ENCODE measurements around the gene KLHL25. TPM values are rescaled to one million over a fixed set of nuclear protein-coding genes. Genes with fewer than 3 reads are reported as not detected.

KLHL25 gene
- total and polyA plus RNA-seq, 2 experiments from 2014 or later, result 3.7 to 10.0 TPM

- Histone ChIP-seq H3K79me2 (peaks cover 88% of the 10 kb centered on the region), H3K9me2 (replicated peaks; ENCODE audit: insufficient read depth) (no peaks in the 10 kb centered on the region), H3K4me1 (ENCODE audit: insufficient read depth) (peaks cover 19% of the 10 kb centered on the region), H3K27me3 (no peaks in the 10 kb centered on the region), H2AFZ (no peak overlapping the region), H3K27ac (peak overlapping the region; percentile 37), H3K4me2 (peak overlapping the region; percentile 13), H3K4me3 (no peak overlapping the region), H3K9me3 (ENCODE audit: low read depth) (no peaks in the 10 kb centered on the region), H4K20me1 (ENCODE audit: insufficient read depth, poor library complexity, severe bottlenecking) (no peaks in the 10 kb centered on the region), H3K36me3 (replicated peaks; ENCODE audit: insufficient read depth, low read depth) (no peaks in the 10 kb centered on the region)
- TF ChIP-seq EZH2 (IDR thresholded peaks at IDR 0.05; ENCODE audit: borderline replicate concordance), result no peak
- TF ChIP-seq EZH2phosphoT487 (IDR thresholded peaks at IDR 0.05; ENCODE audit: low read depth, severe bottlenecking, unreplicated experiment), result no peak
- no peak for TF ChIP-seq CTCF (IDR thresholded peaks at IDR 0.05; ENCODE audit: poor library complexity)
- 84% methylated on average over 3 of the region's 3 CpGs for WGBS (ENCODE audit: low lambda C conversion rate, missing lambda C conversion rate)
- DNase-seq (ENCODE audit: low spot score), result no peak
Observed at GRCh38 chr15:85786781-85787114, 8.0 kb downstream of the KLHL25 start.

- 66% methylated on average over 10 of the region's 10 CpGs for WGBS (ENCODE audit: low lambda C conversion rate, missing lambda C conversion rate)
Observed at GRCh38 chr15:85785887-85786780, 8.6 kb downstream of the KLHL25 start.

GRCh38 chr15:85782064-85782463 lies 12.7 kb downstream of the KLHL25 start:
- peaks cover 18% of the 10 kb centered on the region for H3K4me1 ChIP-seq (ENCODE audit: insufficient read depth)

More at GRCh38 chr15:85785887-85786780, 8.6 kb downstream of the KLHL25 start:
- Histone ChIP-seq H3K4me2 (peak overlapping the region; percentile 13), H3K36me3 (replicated peaks; ENCODE audit: insufficient read depth, low read depth) (no peaks in the 10 kb centered on the region), H3K9me3 (ENCODE audit: low read depth) (no peaks in the 10 kb centered on the region), H3K9me2 (replicated peaks; ENCODE audit: insufficient read depth) (no peaks in the 10 kb centered on the region), H2AFZ (no peak overlapping the region), H3K27me3 (no peaks in the 10 kb centered on the region), H3K27ac (peak overlapping the region; percentile 37), H4K20me1 (ENCODE audit: insufficient read depth, poor library complexity, severe bottlenecking) (no peaks in the 10 kb centered on the region), H3K4me3 (no peak overlapping the region), H3K4me1 (ENCODE audit: insufficient read depth) (peaks cover 19% of the 10 kb centered on the region), H3K79me2 (peaks cover 88% of the 10 kb centered on the region)
- TF ChIP-seq EZH2phosphoT487 (IDR thresholded peaks at IDR 0.05; ENCODE audit: low read depth, severe bottlenecking, unreplicated experiment) (no peak), EZH2 (IDR thresholded peaks at IDR 0.05; ENCODE audit: borderline replicate concordance) (no peak), CTCF (IDR thresholded peaks at IDR 0.05; ENCODE audit: poor library complexity) (no peak)
- DNase-seq (ENCODE audit: low spot score), result peak; percentile 72

More at GRCh38 chr15:85782064-85782463, 12.7 kb downstream of the KLHL25 start:
- no peaks in the 10 kb centered on the region for H3K9me3 ChIP-seq (ENCODE audit: low read depth)
- WGBS (ENCODE audit: low lambda C conversion rate, missing lambda C conversion rate), result 89% methylated on average over 6 of the region's 6 CpGs
- H3K4me2 ChIP-seq, result no peak overlapping the region
- no peaks in the 10 kb centered on the region for H3K27me3 ChIP-seq
- TF ChIP-seq EZH2phosphoT487 (IDR thresholded peaks at IDR 0.05; ENCODE audit: low read depth, severe bottlenecking, unreplicated experiment), result no peak
- TF ChIP-seq CTCF (IDR thresholded peaks at IDR 0.05; ENCODE audit: poor library complexity), result no peak
- no peak for TF ChIP-seq EZH2 (IDR thresholded peaks at IDR 0.05; ENCODE audit: borderline replicate concordance)
- H3K27ac ChIP-seq, result no peak overlapping the region
- H3K36me3 ChIP-seq (replicated peaks; ENCODE audit: insufficient read depth, low read depth), result no peaks in the 10 kb centered on the region
- no peak overlapping the region for H2AFZ ChIP-seq
- no peak overlapping the region for H3K4me3 ChIP-seq
- peaks cover 7% of the 10 kb centered on the region for H4K20me1 ChIP-seq (ENCODE audit: insufficient read depth, poor library complexity, severe bottlenecking)
- DNase-seq (ENCODE audit: low spot score), result no peak
- no peaks in the 10 kb centered on the region for H3K9me2 ChIP-seq (replicated peaks; ENCODE audit: insufficient read depth)
- H3K79me2 ChIP-seq, result peaks cover 86% of the 10 kb centered on the region

Measured in hepatocyte (in vitro differentiated cells).